ENCODE measurements around the gene BID.

Gene BID

DNA sequence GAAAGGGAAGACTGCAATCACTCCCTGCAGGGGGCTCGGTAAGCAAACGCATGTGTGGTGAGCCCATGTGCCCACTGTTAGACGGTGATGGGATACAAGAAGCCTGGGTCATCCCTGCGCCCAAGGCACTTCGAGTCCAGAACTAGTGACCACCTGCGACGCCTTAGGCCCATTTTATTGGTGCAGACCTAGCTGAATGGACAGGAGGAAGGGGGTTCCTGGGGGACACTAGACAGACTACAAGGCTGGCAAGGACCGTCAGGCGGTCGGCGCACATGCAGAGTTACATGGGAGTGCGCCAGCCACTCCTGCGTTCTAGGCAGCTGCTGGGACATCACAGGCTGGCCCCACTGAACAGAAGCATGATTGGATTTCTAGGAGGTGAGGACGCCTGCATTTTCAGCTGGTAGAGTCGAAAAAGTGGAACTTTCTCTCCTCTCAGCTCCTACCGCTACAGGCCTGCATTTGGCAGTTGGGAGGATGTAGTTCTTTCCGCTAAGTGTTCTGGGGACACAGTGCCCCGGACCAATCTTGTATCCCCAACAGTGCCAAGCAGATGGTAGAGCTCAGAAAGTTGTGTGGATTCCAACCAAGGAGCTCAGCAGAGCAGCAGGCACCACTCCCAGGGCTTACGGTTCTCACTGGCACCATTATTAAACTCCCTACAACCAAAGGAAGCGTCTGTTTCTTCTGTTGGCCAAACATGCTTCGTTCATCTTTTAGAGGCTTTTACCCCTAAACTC is 35.7 kb downstream of the BID start:
- DNase-seq (ENCODE audit: low read depth in 2 of 2): no peak

DNA sequence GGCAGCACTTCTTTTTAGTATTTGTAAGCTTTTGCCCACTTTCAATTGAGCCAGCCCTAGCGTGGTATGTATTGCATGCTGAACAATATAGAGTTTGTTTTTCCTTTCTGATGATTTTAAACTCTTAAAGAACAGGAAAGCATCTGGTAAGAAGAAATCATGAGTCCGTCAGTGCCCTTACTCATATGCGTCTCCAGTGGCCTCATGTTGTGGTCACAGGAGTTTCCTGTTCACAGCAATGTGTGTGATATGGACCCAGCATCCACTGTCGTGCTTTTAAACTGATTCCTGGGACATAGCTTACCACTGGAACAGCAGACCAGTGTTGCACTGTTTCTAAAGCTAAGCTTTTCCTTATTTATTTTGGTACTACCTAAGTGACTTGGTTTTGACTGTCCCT is 40.1 kb downstream of the BID start:
- DNase-seq (ENCODE audit: low read depth in 2 of 2): no peak

DNA sequence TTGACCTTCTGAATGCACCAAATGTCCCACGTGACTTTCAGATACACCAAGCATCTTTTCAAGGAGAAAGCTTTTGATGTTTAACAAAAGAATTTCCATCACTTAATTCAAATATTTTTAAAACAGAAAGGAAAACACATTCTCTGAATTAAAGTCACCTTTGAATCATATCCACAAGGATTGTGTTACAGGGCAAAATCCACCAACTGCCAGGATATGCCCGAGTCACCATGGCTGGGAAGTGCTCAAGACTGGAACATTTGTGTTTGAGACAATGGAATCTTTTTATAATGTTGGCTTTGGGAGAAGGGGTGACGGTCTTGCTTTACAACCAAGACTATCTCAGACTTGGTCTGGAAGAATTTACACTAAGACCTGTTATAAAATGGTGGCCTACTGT is 40.8 kb downstream of the BID start:
- DNase-seq (ENCODE audit: low read depth in 2 of 2): no peak

DNA sequence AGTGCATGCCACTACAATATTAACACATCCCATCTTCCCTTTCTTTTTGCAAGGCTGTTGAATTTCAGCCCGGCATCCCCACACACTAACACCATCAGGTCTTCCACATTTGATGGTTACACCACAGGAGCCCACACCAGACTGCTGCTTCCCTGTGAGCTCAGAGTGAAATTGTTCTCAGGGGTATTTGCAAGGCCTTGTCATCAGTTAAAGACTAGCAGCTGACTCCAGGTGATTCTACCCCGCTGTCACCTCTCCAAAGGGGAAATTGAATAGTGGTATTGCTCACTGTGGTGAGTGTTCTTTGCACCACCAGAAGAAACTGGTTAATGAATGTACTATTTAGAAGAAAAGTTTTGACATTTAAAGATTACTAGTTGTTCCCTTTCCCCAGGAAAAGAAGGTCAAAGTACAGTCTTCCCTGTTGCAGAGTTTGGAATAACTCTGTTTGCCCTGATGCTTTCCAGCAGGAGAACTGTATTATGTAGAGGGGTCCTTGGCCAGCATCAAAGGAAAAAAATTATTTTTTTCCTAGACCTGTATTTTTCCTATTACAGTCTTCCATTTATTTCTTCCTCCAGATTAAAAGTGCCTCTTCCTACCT is 41.9 kb downstream of the BID start:
- DNase-seq (ENCODE audit: low read depth in 2 of 2): no peak

DNA sequence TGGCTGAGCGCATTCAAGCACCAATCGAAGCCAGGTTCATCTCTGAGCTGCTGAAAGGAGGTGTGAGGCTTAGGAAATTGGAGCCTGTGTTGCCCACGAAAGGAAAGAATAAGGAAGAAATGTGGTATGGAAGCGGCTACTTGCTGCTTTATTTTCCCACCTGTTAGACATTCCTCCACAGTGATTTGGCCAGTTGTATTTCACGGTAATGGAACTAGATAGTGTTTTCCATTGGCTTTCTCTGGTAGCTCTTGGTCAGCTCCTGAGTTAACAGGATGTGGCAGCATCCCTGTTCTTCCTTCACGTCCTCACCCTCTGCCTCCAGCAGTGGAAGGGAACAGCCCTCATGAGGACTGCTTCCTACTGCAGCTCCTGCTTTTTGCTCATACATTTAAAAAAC is 44.7 kb downstream of the BID start:
- DNase-seq (ENCODE audit: low read depth in 2 of 2): no peak

DNA sequence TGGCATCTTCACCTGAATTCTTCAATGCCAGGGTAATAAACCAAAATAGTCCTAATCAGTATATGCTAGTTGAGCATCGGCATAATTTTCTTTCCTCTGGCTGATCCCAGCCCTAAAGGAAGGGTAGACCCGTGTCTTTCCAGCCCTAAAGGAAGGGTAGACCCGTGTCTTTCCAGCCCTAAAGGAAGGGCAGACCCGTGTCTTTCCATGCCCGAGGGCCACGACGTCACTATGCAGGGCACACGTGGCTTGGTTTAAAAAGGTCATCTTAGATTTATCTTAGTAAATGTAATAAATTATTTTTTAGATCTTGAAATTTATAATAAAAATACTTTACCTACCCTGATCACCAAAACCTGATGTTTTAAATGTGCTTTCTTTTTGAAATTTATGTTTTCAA is 45.5 kb downstream of the BID start:
- no peak for DNase-seq (ENCODE audit: low read depth in 2 of 2)

DNA sequence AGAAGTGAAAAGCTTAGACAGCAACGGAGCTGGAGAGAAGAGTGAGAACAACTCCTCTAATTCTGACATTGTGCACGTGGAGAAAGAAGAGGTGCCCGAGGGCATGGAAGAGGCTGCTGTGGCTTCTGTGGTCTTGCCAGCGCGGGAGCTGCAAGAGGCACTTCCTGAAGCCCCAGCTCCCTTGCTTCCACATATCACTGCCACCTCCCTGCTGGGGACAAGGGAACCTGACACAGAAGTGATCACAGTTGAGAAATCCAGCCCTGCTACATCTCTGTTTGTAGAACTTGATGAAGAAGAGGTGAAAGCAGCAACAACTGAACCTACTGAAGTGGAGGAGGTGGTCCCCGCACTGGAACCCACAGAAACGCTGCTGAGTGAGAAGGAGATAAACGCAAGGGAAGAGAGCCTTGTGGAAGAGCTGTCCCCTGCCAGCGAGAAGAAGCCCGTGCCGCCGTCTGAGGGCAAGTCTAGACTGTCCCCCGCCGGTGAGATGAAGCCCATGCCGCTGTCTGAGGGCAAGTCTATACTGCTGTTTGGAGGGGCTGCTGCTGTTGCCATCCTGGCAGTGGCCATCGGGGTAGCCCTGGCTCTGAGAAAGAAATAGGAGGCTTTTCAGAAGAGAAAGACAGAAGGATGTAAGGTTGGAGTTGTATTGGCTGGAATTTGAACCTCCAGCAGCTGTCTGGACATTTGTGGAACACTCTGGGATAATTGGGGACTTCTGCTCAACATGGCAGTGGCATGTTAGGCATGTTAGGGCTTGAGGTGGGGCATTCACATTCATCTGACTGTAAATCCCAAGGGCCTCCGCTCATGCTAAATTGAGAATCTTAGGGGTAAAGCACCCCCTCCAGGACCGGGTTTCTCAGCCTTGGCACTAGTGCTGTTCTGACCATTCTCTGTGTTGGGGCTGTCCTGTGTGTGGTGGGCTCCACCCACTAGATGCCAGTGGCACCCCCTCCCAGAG is 47.1 kb downstream of the BID start:
- DNase-seq (ENCODE audit: low read depth in 2 of 2): no peak

DNA sequence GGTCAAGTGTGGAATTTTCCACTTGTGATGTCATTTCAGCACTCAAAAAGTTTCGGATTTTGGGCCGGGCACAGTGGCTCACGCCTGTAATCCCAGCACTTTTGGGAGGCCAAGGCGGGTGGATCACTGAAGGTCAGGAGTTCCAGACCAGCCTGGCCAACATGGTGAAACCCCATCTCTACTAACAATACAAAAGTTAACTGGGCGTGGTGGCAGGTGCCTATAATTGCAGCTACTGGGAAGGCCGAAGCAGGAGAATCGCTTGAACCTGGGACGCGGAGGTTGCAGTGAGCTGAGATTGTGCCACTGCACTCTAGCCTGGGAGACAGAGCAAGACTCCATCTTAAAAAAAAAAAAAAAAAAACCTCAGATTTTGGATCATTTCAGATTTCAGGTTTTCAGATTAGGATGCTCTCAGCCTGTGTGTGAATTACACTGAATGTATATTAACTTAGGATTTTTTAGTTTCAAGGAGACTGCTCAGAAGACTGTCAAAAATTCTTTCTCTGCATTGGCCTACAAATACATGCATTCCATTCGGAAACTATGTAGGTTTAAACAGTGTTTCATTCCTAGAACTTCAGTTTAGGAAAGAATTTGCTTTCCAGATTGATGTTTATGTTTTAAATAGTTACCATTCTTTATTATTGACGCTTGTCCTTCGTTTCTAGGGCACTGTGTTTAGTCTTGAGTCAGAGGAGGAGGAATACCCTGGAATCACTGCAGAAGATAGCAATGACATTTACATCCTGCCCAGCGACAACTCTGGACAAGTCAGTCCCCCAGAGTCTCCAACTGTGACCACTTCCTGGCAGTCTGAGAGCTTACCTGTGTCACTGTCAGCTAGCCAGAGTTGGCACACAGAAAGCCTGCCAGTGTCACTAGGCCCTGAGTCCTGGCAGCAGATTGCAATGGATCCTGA is 48.0 kb downstream of the BID start:
- no peak for DNase-seq (ENCODE audit: low read depth in 2 of 2)

DNA sequence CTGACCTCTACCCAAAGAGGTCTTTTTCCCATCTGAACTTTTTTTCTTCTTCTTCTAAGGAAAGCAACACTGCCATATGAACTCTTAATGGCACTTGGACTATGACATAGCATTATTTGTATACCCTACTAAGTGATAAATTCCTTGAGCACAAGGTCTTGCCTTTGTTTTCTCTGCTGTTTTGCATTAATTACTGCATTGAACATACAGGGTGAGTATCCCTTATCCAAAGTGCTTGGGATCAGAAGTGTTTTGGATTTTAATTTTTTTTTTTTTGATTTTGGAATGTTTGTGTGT is 48.8 kb downstream of the BID start:
- no peak for DNase-seq (ENCODE audit: low read depth in 2 of 2)

DNA sequence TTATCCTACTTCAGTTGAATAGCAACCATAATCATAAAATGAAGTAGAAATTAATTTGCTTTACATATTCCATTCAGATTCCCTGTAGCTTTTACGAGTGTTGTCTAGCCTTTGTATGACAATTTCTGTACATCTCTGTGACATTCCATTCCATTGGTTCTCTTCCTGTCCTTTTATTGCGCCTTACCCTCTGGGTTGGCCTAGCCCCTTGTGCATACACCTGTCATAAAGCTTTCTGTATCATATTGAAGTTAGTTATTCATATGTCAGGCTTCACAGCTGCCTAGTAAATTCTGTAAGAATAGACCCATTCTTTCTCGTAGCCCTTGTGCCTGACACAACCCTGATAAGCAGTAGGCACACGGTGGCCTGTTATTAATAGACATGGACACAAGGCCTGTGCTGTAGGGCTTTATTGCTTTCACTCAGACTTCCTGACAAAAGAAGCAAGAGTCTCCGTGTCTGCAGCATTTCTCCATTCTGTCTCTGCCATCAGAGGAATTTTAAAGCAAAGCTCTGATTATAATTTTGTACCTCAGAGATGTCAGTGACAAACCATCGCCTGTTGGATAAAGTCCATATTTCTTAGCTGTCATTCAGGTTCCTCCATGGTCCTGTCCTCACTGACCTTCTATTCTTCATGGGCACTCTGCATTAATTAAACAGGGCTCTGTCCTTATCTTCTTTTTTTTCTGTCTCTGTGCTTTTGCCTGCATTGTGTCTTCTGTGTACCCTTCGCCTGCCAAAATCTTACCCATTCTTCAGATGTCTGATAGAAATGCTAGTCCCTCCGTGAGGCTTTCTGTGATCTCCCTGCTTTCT is 49.4 kb downstream of the BID start:
- no peak for DNase-seq (ENCODE audit: low read depth in 2 of 2)

DNA sequence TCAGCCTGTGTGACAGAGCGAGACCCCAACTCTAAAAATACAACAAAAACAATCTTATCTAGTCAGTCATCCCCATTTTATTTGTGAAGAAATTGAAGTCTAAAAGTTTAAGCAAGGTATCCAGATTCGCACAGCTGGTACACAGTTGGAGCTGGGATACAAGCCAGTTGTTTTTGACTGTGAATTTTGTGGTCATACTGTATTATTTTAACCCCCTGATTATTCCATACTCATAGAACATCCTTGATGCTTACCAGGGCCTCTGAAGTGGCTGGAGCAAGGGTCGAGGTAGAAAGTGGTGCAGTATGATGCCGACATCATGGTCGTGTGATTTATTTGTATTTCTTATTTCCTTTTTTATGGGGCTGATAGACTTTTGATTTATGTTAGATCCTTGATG is 50.0 kb downstream of the BID start:
- DNase-seq (ENCODE audit: low read depth in 2 of 2): no peak

DNA sequence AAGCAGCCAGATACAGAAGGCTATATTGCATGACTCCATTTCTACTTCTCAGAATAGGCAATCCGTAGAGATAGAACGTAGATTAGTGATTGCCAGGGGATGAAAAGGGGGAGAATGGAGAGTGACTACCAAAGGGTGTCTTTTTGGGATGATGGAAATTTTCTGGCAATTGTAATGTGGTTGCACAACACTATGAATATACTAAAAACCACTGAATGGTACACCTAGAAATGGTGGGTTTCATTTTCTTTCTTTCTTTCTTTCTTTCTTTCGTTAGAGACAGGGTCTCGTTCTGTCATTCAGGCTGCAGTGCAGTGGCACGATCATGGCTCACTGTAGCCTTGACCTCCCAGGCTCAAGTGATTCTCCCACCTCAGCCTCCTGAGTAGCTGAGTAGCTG is 54.4 kb downstream of the BID start:
- no peak for DNase-seq (ENCODE audit: low read depth in 2 of 2)

DNA sequence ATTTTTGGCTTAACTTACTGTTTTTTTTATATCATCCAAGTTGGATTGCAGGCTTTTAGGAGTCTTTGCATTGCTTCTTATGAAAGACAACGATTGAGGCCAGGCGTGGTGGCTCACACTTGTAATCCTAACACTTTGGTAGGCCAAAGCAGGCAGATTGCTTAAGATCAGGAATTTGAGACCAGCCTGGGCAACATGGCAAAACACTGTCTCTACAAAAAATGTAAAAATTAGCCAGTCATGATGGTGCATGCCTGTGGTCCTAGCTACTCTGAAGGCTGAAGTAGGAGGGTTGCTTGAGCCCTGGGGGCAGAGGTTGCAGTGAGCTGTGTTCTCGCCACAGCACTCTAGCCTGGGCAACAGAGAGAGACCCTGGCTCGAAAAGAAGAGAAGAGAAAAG is 56.6 kb downstream of the BID start:
- DNase-seq (ENCODE audit: low read depth in 2 of 2): no peak

DNA sequence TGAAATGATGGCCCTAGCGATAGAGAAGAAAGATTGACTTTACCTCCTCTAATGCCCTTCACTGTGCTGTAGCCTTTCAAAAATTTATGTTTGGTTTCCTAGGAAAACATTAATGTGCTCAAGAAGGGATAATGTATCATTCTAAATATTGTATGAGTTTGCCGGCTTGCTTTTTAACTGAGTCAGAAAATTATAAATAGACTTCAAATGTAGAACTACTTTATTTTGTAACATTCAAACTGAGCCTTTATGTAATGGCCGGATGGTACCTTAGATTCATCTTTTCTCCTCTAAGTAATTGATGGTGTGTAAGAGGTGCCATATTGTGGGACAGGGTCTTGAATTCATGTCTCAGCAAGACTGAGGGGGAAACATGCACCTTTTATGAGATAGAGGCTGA is 57.7 kb downstream of the BID start:
- no peak for DNase-seq (ENCODE audit: low read depth in 2 of 2)

DNA sequence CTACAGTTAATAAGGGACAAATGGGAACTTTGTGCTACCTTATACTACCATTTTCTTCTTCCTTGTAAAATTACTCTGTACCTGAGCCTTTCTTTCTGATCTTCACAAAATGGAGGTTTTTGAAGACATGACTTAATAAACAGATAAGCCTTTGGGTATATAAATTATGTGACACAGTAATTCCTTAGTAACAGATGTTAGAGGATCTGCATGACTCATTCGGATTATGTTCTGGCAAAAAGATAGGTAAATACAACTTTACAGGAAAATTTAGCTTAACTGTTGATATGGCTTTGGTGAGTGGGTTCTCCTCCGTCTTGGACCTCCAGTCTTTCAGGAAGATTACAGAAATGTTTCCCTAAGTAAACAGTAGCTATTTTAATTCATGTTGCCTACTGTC is 61.8 kb downstream of the BID start:
- no peak for DNase-seq (ENCODE audit: low read depth in 2 of 2)

DNA sequence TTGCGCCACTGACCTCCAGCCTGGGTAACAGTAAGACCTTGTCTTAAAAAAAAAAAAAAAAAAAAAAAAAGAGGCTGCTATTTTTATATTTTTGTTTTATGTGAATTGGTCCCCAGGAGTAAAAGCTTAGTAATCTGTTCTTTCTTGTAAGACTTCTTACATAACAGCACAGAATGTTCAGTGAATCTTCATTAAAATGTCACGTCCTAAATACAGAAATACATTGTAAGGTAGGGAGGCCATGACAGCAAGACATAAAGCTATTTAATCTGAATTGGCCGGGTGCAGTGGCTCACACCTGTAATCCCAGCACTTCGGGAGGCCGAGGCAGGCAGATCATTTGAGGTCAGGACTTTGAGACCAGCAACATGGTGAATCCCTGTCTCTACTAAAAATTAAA is 64.2 kb downstream of the BID start:
- no peak for DNase-seq (ENCODE audit: low read depth in 2 of 2)

DNA sequence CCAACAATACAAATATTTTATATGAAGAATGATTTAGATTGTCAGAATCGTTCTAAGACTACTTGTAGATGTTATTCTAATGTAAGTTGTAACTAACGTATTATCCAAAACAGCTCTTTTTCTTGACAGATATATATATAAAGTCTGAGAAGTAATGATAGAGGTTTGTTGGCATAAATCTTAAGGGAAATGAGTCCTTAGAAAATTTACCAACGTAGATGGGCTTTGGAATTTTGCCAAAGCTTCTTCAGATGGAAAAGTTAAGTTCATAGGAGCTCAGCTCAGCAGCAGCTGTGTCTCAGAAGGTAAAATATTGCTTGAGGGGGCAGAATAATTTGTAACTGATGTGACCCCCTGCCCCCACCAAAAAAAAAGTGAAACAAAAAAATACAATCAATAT is 66.7 kb downstream of the BID start:
- DNase-seq (ENCODE audit: low read depth in 2 of 2): no peak

DNA sequence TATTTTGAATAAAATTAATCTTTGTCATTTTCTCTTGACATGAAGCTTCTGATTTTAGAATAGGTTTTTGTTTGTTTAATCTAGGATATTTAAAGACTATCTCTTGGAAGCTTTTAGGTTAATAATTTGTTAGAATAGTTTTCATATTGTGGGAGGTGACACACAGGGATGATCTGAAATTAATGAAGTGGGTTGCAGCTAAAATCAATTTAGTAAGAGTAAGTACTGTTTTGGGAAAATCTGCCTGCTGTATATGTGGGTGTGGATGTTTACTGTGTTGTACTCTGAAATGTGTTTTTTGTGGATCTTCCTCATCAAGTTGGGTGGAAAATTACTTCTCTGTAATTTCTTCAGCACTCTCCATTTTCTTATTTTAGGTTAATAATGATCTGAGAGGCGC is 67.3 kb downstream of the BID start:
- no peak for DNase-seq (ENCODE audit: low read depth in 2 of 2)

DNA sequence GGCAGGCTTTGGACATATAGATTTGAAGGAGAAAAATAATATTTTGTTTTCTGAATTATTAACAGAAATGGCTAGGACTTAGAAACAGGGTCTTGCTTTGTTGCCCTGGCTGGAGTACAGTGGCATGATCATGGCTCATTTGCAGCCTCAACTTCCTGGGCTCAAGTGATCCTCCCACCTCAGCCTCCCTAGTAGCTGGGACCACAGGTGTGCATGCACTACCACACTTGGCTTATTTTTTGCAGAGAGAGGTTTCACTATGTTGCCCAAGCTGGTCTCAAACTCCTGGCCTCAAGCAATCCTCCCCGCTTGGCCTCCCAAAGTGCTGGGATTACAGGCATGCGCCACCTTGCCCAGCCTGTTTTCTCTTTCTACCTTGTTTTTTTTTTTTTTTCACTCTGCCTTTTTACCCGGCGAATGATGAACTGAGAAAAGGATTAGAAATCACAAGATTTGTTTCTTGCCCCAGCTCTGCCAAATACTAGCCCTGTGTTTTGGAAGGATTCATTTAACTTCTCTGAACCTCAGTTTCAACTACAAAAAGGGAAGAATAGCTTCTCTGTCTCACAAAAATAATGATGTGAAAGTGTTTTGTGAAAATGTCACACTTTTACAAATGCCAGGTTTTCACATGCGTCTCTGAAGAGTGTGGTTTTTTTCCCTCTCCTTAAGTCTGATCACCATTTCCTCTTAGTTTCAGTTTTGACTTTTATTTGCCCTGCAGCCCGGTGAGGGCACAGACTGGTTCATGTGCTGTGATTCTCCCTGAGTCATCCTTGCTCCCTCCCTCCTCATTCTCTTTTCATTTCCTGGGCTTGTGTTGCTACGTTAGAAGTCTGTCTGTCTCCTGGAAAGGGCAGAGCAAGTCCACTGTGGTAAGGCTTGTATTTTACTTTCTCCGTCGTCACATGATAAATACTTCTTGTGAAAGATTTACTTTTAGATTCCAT is 68.0 kb downstream of the BID start:
- DNase-seq (ENCODE audit: low read depth in 2 of 2): peak in 1 of 2 donors; percentile 7

DNA sequence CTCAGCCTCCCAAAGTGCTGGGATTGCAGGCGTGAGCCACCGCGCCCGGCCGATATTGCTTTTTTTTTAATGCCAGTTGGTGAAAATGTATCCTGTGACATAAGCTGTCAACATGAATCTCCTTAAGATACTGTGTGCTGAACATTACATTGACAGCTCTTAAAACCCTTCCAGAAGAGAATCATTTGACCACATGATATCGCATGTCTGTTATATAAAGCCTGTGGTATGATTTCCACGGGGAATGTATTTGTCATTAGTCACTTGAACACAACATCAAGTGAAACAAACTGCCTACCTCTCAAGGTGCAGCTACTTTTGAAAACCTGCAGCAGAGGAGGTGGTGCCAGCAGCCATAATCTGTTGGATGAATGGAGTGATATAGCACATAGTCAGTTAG is 68.7 kb downstream of the BID start:
- DNase-seq (ENCODE audit: low read depth in 2 of 2): no peak
